Breast epithelium (tissue), 4 donors: ENCODE data around the gene PDE10A. TPM values are rescaled to one million over a fixed set of nuclear protein-coding genes. Genes with fewer than 3 reads are reported as not detected.

Source experiments
- DNase-seq, 2 donors: peaks; one replicate each; pipeline ENCODE4 v3.0.0-alpha.2; 2019; ENCODE audit warnings: low spot score in 2 of 2
- H3K27ac ChIP-seq, 2 donors: fragments of 200-600 bp; sonication (generic) in 1 of 2; one replicate each; pipeline ENCODE4 v1.5.1; 2016 to 2019; ENCODE audit warnings: mild to moderate bottlenecking in 1 of 2
- H3K27me3 ChIP-seq, 2 donors: fragments of 200-600 bp; sonication (generic) in 1 of 2; one replicate each; pipeline versions ENCODE4 v1.5.1 to v1.6.0; 2017 to 2019; ENCODE audit warnings: control low read depth in 1 of 2, mild to moderate bottlenecking in 1 of 2
- H3K36me3 ChIP-seq: fragments of 200-600 bp; one replicate; pipeline ENCODE4 v1.5.1; 2019
- H3K4me1 ChIP-seq, 2 donors: fragments of 200-600 bp; sonication (generic); one replicate each; pipeline ENCODE4 v1.5.1; 2016 to 2019; ENCODE audit warnings: control low read depth in 1 of 2
- H3K4me3 ChIP-seq, 3 donors: fragments of 200-600 bp; sonication (generic); 1 replicate in 2 of 3; 2 replicates in 1 of 3; pipeline ENCODE4 v1.5.1; 2016 to 2019; ENCODE audit warnings: mild to moderate bottlenecking in 3 of 3, moderate library complexity in 2 of 3
- H3K9me3 ChIP-seq, 2 donors: fragments of 200-600 bp; sonication (generic) in 1 of 2; one replicate each; pipeline ENCODE4 v1.5.1; 2016 to 2019; ENCODE audit warnings: control low read depth in 1 of 2
- POLR2A ChIP-seq: fragments of 450-650 bp; IDR thresholded peaks from one replicate; pipeline ENCODE4 v1.6.1; 2016; ENCODE audit warnings: antibody characterized with exemption, mild to moderate bottlenecking, moderate library complexity
- POLR2AphosphoS5 ChIP-seq, 3 donors: sonication (generic); formaldehyde crosslinking; IDR thresholded peaks; one replicate each; pipeline ENCODE4 v1.6.1; 2017; ENCODE audit warnings: antibody characterized with exemption in 3 of 3
- intact Hi-C: fragments of 100-400 bp; cut with DNase I; formaldehyde crosslinking; loops from one replicate; pipeline ENCODE4 v1.15.1; 2023; ENCODE audit warnings: low total_unique reads
- total RNA-seq, 3 donors: library from RNA; depleted of rRNA; stranded (reverse); fragments of >200 nt; gene quantifications; one replicate each; pipeline ENCODE4 v1.1.0, GENCODE V29; 2016
- TF ChIP-seq, protein P1 (sequence below), 3 donors: fragments of 450-650 bp; IDR thresholded peaks; one replicate each; pipeline ENCODE4 v1.5.1; 2016 to 2017; ENCODE audit warnings: antibody characterized with exemption in 3 of 3, mild to moderate bottlenecking in 3 of 3, moderate library complexity in 3 of 3

PDE10A gene
- total RNA-seq, 3 donors from 2014 or later = 2.7 to 22.0 (median 12.6) TPM

DNA sequence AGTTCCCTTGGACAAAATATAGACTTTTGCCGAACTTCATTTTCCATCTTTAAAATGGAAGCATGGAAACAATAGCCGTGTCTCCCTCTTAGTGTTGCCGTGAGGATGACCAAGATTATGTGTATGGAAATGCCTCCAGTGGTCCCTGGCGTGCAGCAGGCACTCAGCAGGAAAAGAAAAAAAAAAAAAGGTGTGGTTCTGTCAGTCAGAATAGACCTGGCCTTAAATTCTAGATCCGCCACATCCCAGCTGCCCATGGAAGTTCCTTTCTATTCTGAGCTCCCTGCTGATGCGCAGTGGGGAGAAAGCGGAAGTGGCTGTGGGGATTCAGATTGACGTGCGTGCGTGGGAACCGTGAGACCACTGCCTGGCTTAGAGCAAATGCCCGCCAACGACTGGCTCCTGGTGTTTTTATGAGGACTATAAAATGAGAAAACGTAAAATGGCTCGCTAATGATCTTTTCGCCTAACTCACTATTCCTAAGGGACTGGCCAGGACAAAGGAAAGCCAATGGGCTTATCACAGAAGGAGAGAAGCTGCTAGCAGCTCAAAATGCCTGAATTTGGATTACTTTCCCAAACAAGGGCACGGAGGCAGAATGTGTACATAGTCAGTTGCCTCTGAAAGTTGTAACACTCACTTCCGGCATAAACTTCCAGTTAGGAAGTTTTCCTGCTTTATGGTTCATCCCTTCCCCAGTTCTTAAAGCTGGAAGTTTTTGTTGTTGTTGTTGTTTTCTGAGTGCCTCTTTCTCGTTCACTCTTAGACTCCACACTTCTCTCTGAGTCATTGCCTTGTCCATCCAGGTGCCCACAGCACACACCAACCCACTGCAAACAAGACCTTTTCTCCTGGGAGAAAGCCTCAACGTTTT is 11.4 kb upstream of the PDE10A start:
- no peak overlapping the region for H3K27ac ChIP-seq
- H3K4me1 ChIP-seq = no peaks in the 10 kb centered on the region
- intact Hi-C loops = loop anchor here (10.0 kb wide), 1 partner anchor 740 kb away; no protein-coding TSS in a partner anchor
- H3K36me3 ChIP-seq = no peaks in the 10 kb centered on the region
- peaks cover 0 to 2% of the 10 kb centered on the region in 2 donors for H3K27me3 ChIP-seq
- no peak overlapping the region for H3K4me3 ChIP-seq
- no peaks in the 10 kb centered on the region for H3K9me3 ChIP-seq
- no peak for DNase-seq
- TF ChIP-seq POLR2A = no peak
- TF ChIP-seq POLR2AphosphoS5 (IDR thresholded peaks at IDR 0.05) = no peak
- TF ChIP-seq, protein P1, sequence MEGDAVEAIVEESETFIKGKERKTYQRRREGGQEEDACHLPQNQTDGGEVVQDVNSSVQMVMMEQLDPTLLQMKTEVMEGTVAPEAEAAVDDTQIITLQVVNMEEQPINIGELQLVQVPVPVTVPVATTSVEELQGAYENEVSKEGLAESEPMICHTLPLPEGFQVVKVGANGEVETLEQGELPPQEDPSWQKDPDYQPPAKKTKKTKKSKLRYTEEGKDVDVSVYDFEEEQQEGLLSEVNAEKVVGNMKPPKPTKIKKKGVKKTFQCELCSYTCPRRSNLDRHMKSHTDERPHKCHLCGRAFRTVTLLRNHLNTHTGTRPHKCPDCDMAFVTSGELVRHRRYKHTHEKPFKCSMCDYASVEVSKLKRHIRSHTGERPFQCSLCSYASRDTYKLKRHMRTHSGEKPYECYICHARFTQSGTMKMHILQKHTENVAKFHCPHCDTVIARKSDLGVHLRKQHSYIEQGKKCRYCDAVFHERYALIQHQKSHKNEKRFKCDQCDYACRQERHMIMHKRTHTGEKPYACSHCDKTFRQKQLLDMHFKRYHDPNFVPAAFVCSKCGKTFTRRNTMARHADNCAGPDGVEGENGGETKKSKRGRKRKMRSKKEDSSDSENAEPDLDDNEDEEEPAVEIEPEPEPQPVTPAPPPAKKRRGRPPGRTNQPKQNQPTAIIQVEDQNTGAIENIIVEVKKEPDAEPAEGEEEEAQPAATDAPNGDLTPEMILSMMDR (IDR thresholded peaks at IDR 0.05) = no peak

DNA sequence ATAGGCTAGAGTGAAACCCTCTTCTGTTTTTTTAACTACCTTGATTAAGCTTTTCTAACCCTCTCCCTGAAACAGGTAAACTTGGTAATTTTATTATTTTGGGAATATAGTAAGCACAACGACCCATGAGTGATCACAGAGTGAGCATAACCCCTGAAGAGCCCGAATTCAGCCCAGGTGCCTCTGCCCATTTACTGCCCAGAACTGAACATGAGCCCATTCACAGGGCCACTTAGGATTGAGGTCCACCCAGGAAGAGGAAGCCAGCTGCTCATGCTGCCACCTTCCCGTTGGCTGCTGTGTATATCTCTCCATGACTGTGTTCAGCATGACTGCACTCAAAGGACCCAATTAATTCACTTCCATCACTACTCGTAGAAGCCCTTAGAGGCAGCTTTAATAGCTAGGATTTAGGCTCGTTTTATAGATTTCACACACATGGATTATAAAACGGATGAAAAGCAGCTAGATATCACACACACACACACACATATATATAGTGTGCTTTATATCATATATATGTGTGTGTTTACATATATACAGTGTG is 8.3 kb upstream of the PDE10A start:
- intact Hi-C loops = loop anchor here (10.0 kb wide), 1 partner anchor 744 kb away; no protein-coding TSS in a partner anchor
- Histone ChIP-seq H3K4me1 (no peaks in the 10 kb centered on the region), H3K27me3 (peaks cover 0 to 5% of the 10 kb centered on the region in 2 donors), H3K9me3 (no peaks in the 10 kb centered on the region), H3K4me3 (no peak overlapping the region), H3K27ac (no peak overlapping the region), H3K36me3 (no peaks in the 10 kb centered on the region)
- DNase-seq = no peak
- TF ChIP-seq, protein P1 (IDR thresholded peaks at IDR 0.05) = no peak
- TF ChIP-seq POLR2AphosphoS5 (IDR thresholded peaks at IDR 0.05) (no peak), POLR2A (no peak)

DNA sequence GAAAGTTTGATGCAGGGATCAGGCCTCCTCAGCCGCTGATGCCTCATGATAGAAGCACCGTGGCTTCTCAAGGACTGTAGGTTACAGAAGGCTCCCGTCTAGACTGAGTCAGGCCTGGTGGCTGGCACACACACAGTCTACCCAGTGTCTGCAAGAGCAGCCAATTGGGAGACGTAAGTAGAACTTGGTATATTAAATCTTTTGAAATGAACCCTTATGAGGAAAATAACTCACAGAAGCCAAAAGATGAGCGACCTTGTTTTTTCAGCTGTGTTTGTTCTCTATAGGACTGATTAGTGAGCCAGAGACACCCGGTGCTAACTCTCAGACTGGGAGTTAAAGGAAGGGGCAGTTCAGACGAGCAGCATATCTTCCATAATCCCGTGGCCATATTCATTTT is 5.9 kb upstream of the PDE10A start:
- H3K4me3 ChIP-seq = no peak overlapping the region
- H3K4me1 ChIP-seq = no peaks in the 10 kb centered on the region
- no peak for DNase-seq
- TF ChIP-seq POLR2A = no peak
- TF ChIP-seq, protein P1 (IDR thresholded peaks at IDR 0.05) = no peak
- TF ChIP-seq POLR2AphosphoS5 (IDR thresholded peaks at IDR 0.05) = no peak
- intact Hi-C loops = no loop called here
- peaks cover 0 to 26% of the 10 kb centered on the region in 2 donors for H3K27me3 ChIP-seq
- no peaks in the 10 kb centered on the region for H3K36me3 ChIP-seq
- no peak overlapping the region for H3K27ac ChIP-seq
- no peaks in the 10 kb centered on the region for H3K9me3 ChIP-seq

DNA sequence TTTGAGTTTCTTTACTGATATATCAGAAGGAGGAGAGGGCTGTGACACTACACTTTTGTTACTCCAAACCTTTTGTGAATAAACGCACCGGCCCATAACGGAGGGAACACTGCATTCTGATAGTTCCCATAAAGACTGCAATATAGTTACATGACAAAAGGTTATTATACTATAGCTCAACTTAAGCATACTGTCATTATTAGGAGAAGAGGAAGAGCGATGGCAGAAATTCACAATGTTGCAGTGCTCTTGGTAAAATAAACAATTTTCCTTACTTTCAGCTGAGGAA is 2.3 kb upstream of the PDE10A start:
- DNase-seq = no peak
- TF ChIP-seq POLR2A = no peak
- TF ChIP-seq, protein P1 (IDR thresholded peaks at IDR 0.05) = no peak
- no peak for TF ChIP-seq POLR2AphosphoS5 (IDR thresholded peaks at IDR 0.05)
- Histone ChIP-seq H3K4me3 (no peak overlapping the region), H3K27ac (no peak overlapping the region), H3K36me3 (no peaks in the 10 kb centered on the region), H3K4me1 (peaks cover 8 to 10% of the 10 kb centered on the region in 2 donors), H3K27me3 (peaks cover 0 to 53% of the 10 kb centered on the region in 2 donors), H3K9me3 (no peaks in the 10 kb centered on the region)
- intact Hi-C loops = no loop called here
